PC-9 (cell line): ENCODE data around the gene MED19. TPM values are rescaled to one million over a fixed set of nuclear protein-coding genes. Genes with fewer than 3 reads are reported as not detected.
"Not testable (repeated sequence)": the region's sequence is repeated elsewhere in the genome, so short reads cannot be mapped to it uniquely, and the experiment has no call there.

Experiments
- BruUV-seq: library from RNA; stranded (reverse); fragments of 400-500 nt; replicated peaks from 2 replicates; lab custom pipeline; 2021; lab: Mats Ljungman, UMichigan
- CTCF ChIA-PET: fragments of 300-600 bp; sonication (Branson Sonifier 250); formaldehyde crosslinking; loops from one replicate; lab custom pipeline; 2022; ENCODE audit warnings: antibody characterized with exemption; lab: Charles Lee
- POLR2A ChIA-PET: fragments of 300-600 bp; sonication (Branson Sonifier 250); formaldehyde crosslinking; loops from one replicate; lab custom pipeline; 2022; ENCODE audit warnings: antibody characterized with exemption; ENCODE audit not compliant: unreplicated experiment; lab: Charles Lee
- DNase-seq, 2 experiments: peaks; one replicate each; pipeline versions ENCODE4 v3.0.0 to v3.0.0-alpha.2; 2015 to 2022; ENCODE audit warnings: mixed read lengths in 1 of 2
- H2AFZ ChIP-seq: fragments of 200-600 bp; sonication (generic); 2 replicates; pipeline ENCODE4 v1.8.1; 2017; ENCODE audit warnings: antibody characterized with exemption
- H3F3A ChIP-seq: fragments of 200-600 bp; sonication (generic); 2 replicates; pipeline ENCODE4 v1.8.1; 2017; ENCODE audit warnings: antibody characterized with exemption, mild to moderate bottlenecking, low read depth; ENCODE audit not compliant: insufficient read depth
- H3K27ac ChIP-seq: fragments of 200-600 bp; sonication (generic); 2 replicates; pipeline ENCODE4 v1.6.1; 2016; ENCODE audit warnings: mixed run types
- H3K27me3 ChIP-seq: fragments of 200-600 bp; sonication (generic); 2 replicates; pipeline ENCODE4 v1.6.1; 2016; ENCODE audit warnings: low read depth, mixed run types; ENCODE audit not compliant: insufficient read depth
- H3K36me3 ChIP-seq: fragments of 200-600 bp; sonication (generic); 2 replicates; pipeline ENCODE4 v1.6.1; 2016; ENCODE audit warnings: low read depth, mixed run types
- H3K4me1 ChIP-seq: fragments of 200-600 bp; sonication (generic); replicated peaks from 2 replicates; pipeline ENCODE4 v1.6.1; 2016; ENCODE audit warnings: mixed run types; ENCODE audit not compliant: insufficient read depth
- H3K4me2 ChIP-seq: fragments of 200-600 bp; sonication (generic); 2 replicates; pipeline ENCODE4 v1.6.1; 2017; ENCODE audit warnings: mixed run types
- H3K4me3 ChIP-seq: fragments of 200-600 bp; sonication (generic); 2 replicates; pipeline ENCODE4 v1.6.1; 2016; ENCODE audit warnings: mixed run types
- H3K79me2 ChIP-seq: fragments of 200-600 bp; sonication (generic); 2 replicates; pipeline ENCODE4 v1.6.1; 2017; ENCODE audit warnings: low read depth, mixed run types
- H3K9me2 ChIP-seq: fragments of 200-600 bp; sonication (generic); 2 replicates; pipeline ENCODE4 v1.8.1; 2017; ENCODE audit warnings: mild to moderate bottlenecking; ENCODE audit not compliant: insufficient read depth
- H3K9me3 ChIP-seq: fragments of 200-600 bp; sonication (generic); 2 replicates; pipeline ENCODE4 v1.8.1; 2016; ENCODE audit warnings: low read depth; ENCODE audit not compliant: insufficient read depth
- H4K20me1 ChIP-seq: fragments of 200-600 bp; sonication (generic); 2 replicates; pipeline ENCODE4 v1.8.1; 2017; ENCODE audit not compliant: insufficient read depth
- CTCF ChIP-seq: fragments of 200-600 bp; sonication (generic); conservative IDR thresholded peaks from 2 replicates; pipeline ENCODE4 v1.6.1; 2017; ENCODE audit warnings: mixed run types, antibody characterized with exemption, mild to moderate bottlenecking, moderate library complexity
- EZH2 ChIP-seq: fragments of 200-600 bp; sonication (generic); IDR thresholded peaks from 2 replicates; pipeline ENCODE4 v1.8.0; 2017; ENCODE audit warnings: antibody characterized with exemption, low read depth
- intact Hi-C: fragments of 100-400 bp; cut with micrococcal nuclease; formaldehyde crosslinking; loops from one replicate; pipeline ENCODE4 v1.10.0; 2022; ENCODE audit not compliant: unreplicated experiment
- total RNA-seq: library from RNA; stranded (reverse); gene quantifications from 2 replicates; pipeline ENCODE4 v1.2.3, GENCODE V29; 2021

The MED19 gene
- total RNA-seq, 1 experiment from 2014 or later: 26.9 TPM

GRCh38 chr11:57699813-57700212 is 12.2 kb downstream of the MED19 start:
- no TSS peak for BruUV-seq
- Histone ChIP-seq H4K20me1 (peaks cover 5% of the 10 kb centered on the region; the same call in 1 of the 2 replicates), H2AFZ (no peak overlapping the region), H3K27me3 (no peaks in the 10 kb centered on the region), H3K9me2 (no peaks in the 10 kb centered on the region), H3K27ac (no peak overlapping the region), H3F3A (peaks cover 43% of the 10 kb centered on the region), H3K4me3 (no peak overlapping the region), H3K79me2 (no peaks in the 10 kb centered on the region), H3K4me1 (no peaks in the 10 kb centered on the region), H3K4me2 (no peak overlapping the region), H3K36me3 (peaks cover 43% of the 10 kb centered on the region), H3K9me3 (no peaks in the 10 kb centered on the region)
- CTCF ChIA-PET: no interaction called here
- no peak for DNase-seq
- POLR2A ChIA-PET: interaction anchor here (0.6 kb wide), 1 partner anchor 41 kb away, joined by 3 read pairs; no protein-coding TSS in a partner anchor
- TF ChIP-seq CTCF: no peak
- no peak for TF ChIP-seq EZH2
- intact Hi-C loops: no loop called here

- no peak overlapping the region for H3K4me2 ChIP-seq
- H3K4me3 ChIP-seq: no peak overlapping the region
- H3F3A ChIP-seq: peaks cover 35% of the 10 kb centered on the region; the same call in 1 of the 2 replicates
- intact Hi-C loops: no loop called here
- no peak for TF ChIP-seq CTCF
- no peak for TF ChIP-seq EZH2
- no TSS peak for BruUV-seq
- H3K36me3 ChIP-seq: peaks cover 47% of the 10 kb centered on the region
- ChIA-PET POLR2A (no interaction called here), CTCF (no interaction called here)
- no peak for DNase-seq
- H3K9me3 ChIP-seq: no peaks in the 10 kb centered on the region
- H3K27me3 ChIP-seq: no peaks in the 10 kb centered on the region
- no peak overlapping the region for H2AFZ ChIP-seq
- no peaks in the 10 kb centered on the region for H3K9me2 ChIP-seq
- no peaks in the 10 kb centered on the region for H3K4me1 ChIP-seq
- H4K20me1 ChIP-seq: peaks cover 5% of the 10 kb centered on the region; the same call in 1 of the 2 replicates
- H3K79me2 ChIP-seq: no peaks in the 10 kb centered on the region
- H3K27ac ChIP-seq: no peak overlapping the region
Observed at GRCh38 chr11:57698843-57699365, 13.1 kb downstream of the MED19 start.

GRCh38 chr11:57690474-57690873 is 21.5 kb downstream of the MED19 start:
- H3K27me3 ChIP-seq, H2AFZ ChIP-seq, H3K4me2 ChIP-seq, H3K9me3 ChIP-seq, CTCF ChIA-PET, POLR2A ChIA-PET, BruUV-seq, intact Hi-C loops, H3K4me3 ChIP-seq, H3K9me2 ChIP-seq, H3K4me1 ChIP-seq, H3K27ac ChIP-seq, DNase-seq: not testable (repeated sequence)
- peaks cover 44% of the 10 kb centered on the region for H4K20me1 ChIP-seq
- H3F3A ChIP-seq: peaks cover 21% of the 10 kb centered on the region
- H3K36me3 ChIP-seq: peaks cover 39% of the 10 kb centered on the region
- peaks cover 16% of the 10 kb centered on the region for H3K79me2 ChIP-seq
